Measurements from ENCODE around the gene CYB5R3.
A peak's percentile ranks its signal among the peaks of the same experiment; 100 is the strongest.

Gene CYB5R3

GRCh38 chr22:42642806-42643633 is 6.2 kb downstream of the CYB5R3 start:
- peaks cover 5% of the 10 kb centered on the region for H3K36me3 Mint-ChIP-seq
- no peak for ATAC-seq
- H3K27ac Mint-ChIP-seq: peak overlapping the region; percentile 61
- DNase-seq (ENCODE audit: low spot score in 2 of 2): no peak
- peaks cover 29% of the 10 kb centered on the region for H3K4me1 Mint-ChIP-seq
- H3K4me3 Mint-ChIP-seq: no peak overlapping the region
- no peaks in the 10 kb centered on the region for H3K9me3 Mint-ChIP-seq

GRCh38 chr22:42641801-42642413 is 7.3 kb downstream of the CYB5R3 start:
- Mint-ChIP-seq H3K4me3 (no peak overlapping the region), H3K9me3 (no peaks in the 10 kb centered on the region), H3K36me3 (peaks cover 9% of the 10 kb centered on the region), H3K27ac (no peak overlapping the region), H3K4me1 (peaks cover 22% of the 10 kb centered on the region)
- DNase-seq (ENCODE audit: low spot score in 2 of 2) (no peak), ATAC-seq (no peak)

- Mint-ChIP-seq H3K4me1 (peaks cover 13% of the 10 kb centered on the region), H3K27ac (no peak overlapping the region), H3K9me3 (no peaks in the 10 kb centered on the region), H3K36me3 (peaks cover 19% of the 10 kb centered on the region), H3K4me3 (no peak overlapping the region)
- ATAC-seq: no peak
- no peak for DNase-seq (ENCODE audit: low spot score in 2 of 2)
These were observed 9.5 kb downstream of the CYB5R3 start for GRCh38 chr22:42639541-42640241.

- peak overlapping the region; percentile 34 for H3K27ac Mint-ChIP-seq
- no peaks in the 10 kb centered on the region for H3K4me1 Mint-ChIP-seq
- DNase-seq (ENCODE audit: low spot score in 2 of 2) (no peak), ATAC-seq (no peak)
- no peaks in the 10 kb centered on the region for H3K9me3 Mint-ChIP-seq
- peaks cover 40% of the 10 kb centered on the region for H3K36me3 Mint-ChIP-seq
- no peak overlapping the region for H3K4me3 Mint-ChIP-seq
These were observed 11.6 kb downstream of the CYB5R3 start for GRCh38 chr22:42637555-42637954.

- ATAC-seq: no peak
- H3K4me3 Mint-ChIP-seq: no peak overlapping the region
These were observed 12.7 kb downstream of the CYB5R3 start for GRCh38 chr22:42636506-42636905.

GRCh38 chr22:42635531-42635930 is 13.7 kb downstream of the CYB5R3 start:
- no peak for ATAC-seq
- no peaks in the 10 kb centered on the region for H3K4me1 Mint-ChIP-seq

More at GRCh38 chr22:42636506-42636905, 12.7 kb downstream of the CYB5R3 start:
- DNase-seq (ENCODE audit: low spot score in 2 of 2): no peak
- Mint-ChIP-seq H3K36me3 (peaks cover 46% of the 10 kb centered on the region), H3K27ac (no peak overlapping the region), H3K9me3 (no peaks in the 10 kb centered on the region), H3K4me1 (no peaks in the 10 kb centered on the region)

GRCh38 chr22:42633013-42633412 is 16.2 kb downstream of the CYB5R3 start:
- no peak for DNase-seq (ENCODE audit: low spot score in 2 of 2)
- Mint-ChIP-seq H3K9me3 (no peaks in the 10 kb centered on the region), H3K27ac (no peak overlapping the region), H3K4me1 (no peaks in the 10 kb centered on the region), H3K36me3 (peaks cover 50% of the 10 kb centered on the region), H3K4me3 (no peak overlapping the region)
- ATAC-seq: no peak

More at GRCh38 chr22:42635531-42635930, 13.7 kb downstream of the CYB5R3 start:
- H3K36me3 Mint-ChIP-seq: peaks cover 46% of the 10 kb centered on the region
- no peak overlapping the region for H3K4me3 Mint-ChIP-seq
- no peak for DNase-seq (ENCODE audit: low spot score in 2 of 2)
- H3K27ac Mint-ChIP-seq: peak overlapping the region; percentile 77
- no peaks in the 10 kb centered on the region for H3K9me3 Mint-ChIP-seq

- no peaks in the 10 kb centered on the region for H3K4me1 Mint-ChIP-seq
- peak overlapping the region; percentile 37 for H3K27ac Mint-ChIP-seq
- ATAC-seq: no peak
- no peaks in the 10 kb centered on the region for H3K9me3 Mint-ChIP-seq
- peaks cover 46% of the 10 kb centered on the region for H3K36me3 Mint-ChIP-seq
- DNase-seq (ENCODE audit: low spot score in 2 of 2): no peak
- no peak overlapping the region for H3K4me3 Mint-ChIP-seq
These were observed 17.1 kb downstream of the CYB5R3 start for GRCh38 chr22:42632096-42632495.

- H3K36me3 Mint-ChIP-seq: peaks cover 52% of the 10 kb centered on the region
- H3K27ac Mint-ChIP-seq: peak overlapping the region; percentile 37
These were observed 18.1 kb downstream of the CYB5R3 start for GRCh38 chr22:42630901-42631602.

GRCh38 chr22:42630211-42630610 is 19.0 kb downstream of the CYB5R3 start:
- Mint-ChIP-seq H3K4me1 (no peaks in the 10 kb centered on the region), H3K36me3 (peaks cover 52% of the 10 kb centered on the region), H3K27ac (no peak overlapping the region), H3K9me3 (no peaks in the 10 kb centered on the region), H3K4me3 (no peak overlapping the region)
- DNase-seq (ENCODE audit: low spot score in 2 of 2) (no peak), ATAC-seq (no peak)

More at GRCh38 chr22:42630901-42631602, 18.1 kb downstream of the CYB5R3 start:
- Mint-ChIP-seq H3K9me3 (no peaks in the 10 kb centered on the region), H3K4me1 (no peaks in the 10 kb centered on the region), H3K4me3 (no peak overlapping the region)
- no peak for ATAC-seq
- no peak for DNase-seq (ENCODE audit: low spot score in 2 of 2)

- no peak for DNase-seq (ENCODE audit: low spot score in 2 of 2)
- peaks cover 43% of the 10 kb centered on the region for H3K36me3 Mint-ChIP-seq
- no peak for ATAC-seq
- no peaks in the 10 kb centered on the region for H3K4me1 Mint-ChIP-seq
- peak overlapping the region; percentile 60 for H3K27ac Mint-ChIP-seq
- H3K4me3 Mint-ChIP-seq: no peak overlapping the region
- no peaks in the 10 kb centered on the region for H3K9me3 Mint-ChIP-seq
These were observed 21.2 kb downstream of the CYB5R3 start for GRCh38 chr22:42627981-42628380.

- Mint-ChIP-seq H3K4me1 (no peaks in the 10 kb centered on the region), H3K27ac (no peak overlapping the region), H3K9me3 (no peaks in the 10 kb centered on the region), H3K4me3 (no peak overlapping the region), H3K36me3 (peaks cover 37% of the 10 kb centered on the region)
- ATAC-seq (no peak), DNase-seq (ENCODE audit: low spot score in 2 of 2) (no peak)
These were observed 22.1 kb downstream of the CYB5R3 start for GRCh38 chr22:42626951-42627625.

GRCh38 chr22:42626431-42626830 is 22.8 kb downstream of the CYB5R3 start:
- Mint-ChIP-seq H3K9me3 (no peaks in the 10 kb centered on the region), H3K4me1 (peaks cover 4% of the 10 kb centered on the region), H3K27ac (no peak overlapping the region), H3K36me3 (peaks cover 32% of the 10 kb centered on the region), H3K4me3 (no peak overlapping the region)
- DNase-seq (ENCODE audit: low spot score in 2 of 2) (no peak), ATAC-seq (no peak)

- ATAC-seq: no peak
- no peak overlapping the region for H3K27ac Mint-ChIP-seq
- H3K4me1 Mint-ChIP-seq: peaks cover 7% of the 10 kb centered on the region
- no peak for DNase-seq (ENCODE audit: low spot score in 2 of 2)
- H3K9me3 Mint-ChIP-seq: no peaks in the 10 kb centered on the region
- H3K4me3 Mint-ChIP-seq: no peak overlapping the region
- peaks cover 32% of the 10 kb centered on the region for H3K36me3 Mint-ChIP-seq
These were observed 23.8 kb downstream of the CYB5R3 start for GRCh38 chr22:42625416-42625815.
